GM10847 (cell line): Measurements from ENCODE around the gene ACTN2.

Experiments
- POLR2A ChIP-seq: IDR thresholded peaks from 2 replicates; pipeline ENCODE4 v1.6.1; 2011; ENCODE audit not compliant: insufficient read length; ENCODE audit errors: extremely low read depth

ACTN2 gene

GRCh38 chr1:236812334-236813030, 126.2 kb downstream of the ACTN2 start:
- TF ChIP-seq POLR2A = no peak
